NOMO-1 (cell line): Measurements from ENCODE around the gene SRA1.
A peak's percentile ranks its signal among the peaks of the same experiment; 100 is the strongest.
"Not testable (repeated sequence)": the region's sequence is repeated elsewhere in the genome, so short reads cannot be mapped to it uniquely, and the experiment has no call there.

Experiments
- DNase-seq, 2 experiments: peaks; one replicate each; lab custom pipeline; 2025; ENCODE audit not compliant: unreplicated experiment in 2 of 2; lab: John Stamatoyannopoulos, UW

Gene SRA1

DNA sequence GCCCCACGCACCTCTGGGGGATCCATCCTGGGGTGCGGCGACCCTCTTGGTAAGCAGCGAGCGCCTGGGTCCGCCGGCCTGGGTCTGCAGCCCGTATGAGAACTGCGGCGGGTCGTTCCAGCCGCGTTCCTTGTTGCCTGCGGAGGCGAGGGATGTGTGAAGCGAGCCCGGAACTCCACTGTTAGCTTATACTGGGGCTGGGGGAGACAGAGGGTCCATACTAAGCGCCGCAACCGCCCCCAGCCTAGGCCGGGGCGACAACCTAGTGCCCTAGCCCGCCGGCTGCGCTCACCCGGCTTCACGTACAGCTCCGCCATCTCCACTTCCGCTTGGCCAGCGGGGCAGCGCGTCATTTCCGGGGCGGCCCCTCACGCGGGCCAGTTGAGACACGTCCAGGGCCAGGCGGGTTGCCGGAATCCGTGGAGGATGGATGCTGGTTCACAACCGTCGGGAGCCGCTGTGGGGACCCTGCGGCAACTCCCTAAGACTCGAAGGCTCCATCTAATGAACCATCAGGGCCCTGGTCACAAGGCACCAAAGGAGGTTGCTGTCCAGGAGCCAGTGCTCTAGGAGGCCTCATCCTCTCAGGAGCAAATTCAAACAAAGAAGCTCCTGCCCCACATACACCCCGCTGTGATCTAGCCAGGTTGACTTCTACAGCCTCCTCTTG, at the start of gene SRA1:
Gene SRA1, minus strand, starts transcription at position 338 of the 670 bp plus-strand sequence. Its CDS starts 21 bp downstream, at position 317.
- peak; percentile 87 to 94 for DNase-seq

DNA sequence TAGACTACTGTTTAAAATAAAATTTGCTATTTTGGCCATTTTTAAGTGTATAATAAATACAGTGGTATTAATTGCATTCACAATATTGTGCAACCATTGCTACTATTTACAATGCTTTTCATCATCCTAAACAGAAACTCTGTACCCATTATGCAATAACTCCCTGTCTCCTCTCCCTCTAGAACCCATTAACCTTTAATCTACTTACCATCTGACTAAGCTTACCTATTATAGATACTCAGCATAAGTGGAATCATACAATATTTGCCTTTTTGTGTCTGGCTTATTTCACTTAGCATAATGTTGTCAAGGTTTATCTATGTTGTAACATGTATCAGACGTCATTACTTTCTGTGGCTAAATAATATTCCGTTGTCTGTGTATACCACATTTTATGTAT, 49.8 kb upstream of the SRA1 start:
- DNase-seq = peak in 1 of 2 experiments; percentile 75

- no peak for DNase-seq
Observed at GRCh38 chr5:140605879-140606278, 48.6 kb upstream of the SRA1 start.

DNA sequence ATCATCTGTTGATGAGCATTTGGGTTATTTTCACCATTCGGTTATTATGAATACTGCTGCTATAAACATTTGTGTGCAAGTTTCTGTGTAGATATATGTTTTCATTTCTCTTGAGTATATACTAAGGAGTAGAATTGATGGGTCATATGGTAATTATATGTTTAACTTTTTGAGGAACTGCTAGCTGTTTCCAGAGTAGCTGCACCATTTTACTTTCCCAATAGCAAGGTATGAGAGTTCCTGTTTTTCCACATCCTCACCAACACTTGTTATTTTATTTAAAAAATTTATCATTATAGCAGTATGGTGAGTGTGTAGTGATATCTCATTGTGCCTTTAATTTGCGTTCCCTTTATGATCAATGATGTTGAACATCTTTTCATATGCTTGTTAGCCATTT, 46.5 kb upstream of the SRA1 start:
- peak in 1 of 2 experiments; percentile 41 for DNase-seq

GRCh38 chr5:140603446-140603698, 46.1 kb upstream of the SRA1 start:
- not testable (repeated sequence) for DNase-seq

- peak; percentile 27 to 39 for DNase-seq
Observed at GRCh38 chr5:140602147-140602546, 44.9 kb upstream of the SRA1 start.

DNA sequence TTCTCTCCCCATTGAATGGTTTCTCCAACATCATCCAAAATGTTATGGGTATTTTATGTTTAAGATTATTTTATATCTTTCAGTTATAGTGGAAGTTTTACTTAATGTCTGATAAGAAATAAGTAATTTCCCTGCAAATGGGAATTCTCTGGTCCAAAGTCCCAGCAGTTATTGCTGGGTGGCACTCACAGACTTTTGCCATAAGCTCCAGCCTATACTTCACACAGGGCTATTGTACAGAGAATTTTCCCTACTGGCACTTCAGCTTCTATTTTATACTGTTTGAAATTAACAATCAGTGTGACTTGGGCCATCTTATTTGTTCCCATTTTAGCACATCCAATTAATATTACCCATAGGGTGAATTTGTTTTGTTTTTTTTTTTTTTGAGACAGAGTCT, 42.8 kb upstream of the SRA1 start:
- no peak for DNase-seq

- DNase-seq = no peak
Observed at GRCh38 chr5:140598836-140599235, 41.6 kb upstream of the SRA1 start.

DNA sequence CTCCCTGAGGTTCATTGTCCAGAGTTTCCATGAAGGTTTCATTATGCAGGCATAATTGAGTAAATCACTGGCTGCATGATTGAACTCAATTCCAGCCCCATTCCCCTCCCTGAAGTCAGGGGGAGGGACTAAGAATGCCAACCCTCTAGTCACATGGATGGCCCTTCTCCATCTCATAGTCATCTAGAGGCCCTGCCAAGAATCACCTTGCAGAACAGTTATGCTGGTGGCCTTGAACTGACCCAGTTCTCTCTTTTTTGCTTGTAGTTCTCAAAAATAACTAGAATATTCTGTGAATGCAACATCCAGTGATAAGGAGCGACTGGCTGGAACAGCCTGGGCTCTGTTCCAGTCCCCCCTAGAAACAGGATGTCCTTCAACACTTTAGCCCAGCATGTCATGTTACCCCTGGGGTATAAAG, 39.1 kb upstream of the SRA1 start:
- no peak for DNase-seq

DNA sequence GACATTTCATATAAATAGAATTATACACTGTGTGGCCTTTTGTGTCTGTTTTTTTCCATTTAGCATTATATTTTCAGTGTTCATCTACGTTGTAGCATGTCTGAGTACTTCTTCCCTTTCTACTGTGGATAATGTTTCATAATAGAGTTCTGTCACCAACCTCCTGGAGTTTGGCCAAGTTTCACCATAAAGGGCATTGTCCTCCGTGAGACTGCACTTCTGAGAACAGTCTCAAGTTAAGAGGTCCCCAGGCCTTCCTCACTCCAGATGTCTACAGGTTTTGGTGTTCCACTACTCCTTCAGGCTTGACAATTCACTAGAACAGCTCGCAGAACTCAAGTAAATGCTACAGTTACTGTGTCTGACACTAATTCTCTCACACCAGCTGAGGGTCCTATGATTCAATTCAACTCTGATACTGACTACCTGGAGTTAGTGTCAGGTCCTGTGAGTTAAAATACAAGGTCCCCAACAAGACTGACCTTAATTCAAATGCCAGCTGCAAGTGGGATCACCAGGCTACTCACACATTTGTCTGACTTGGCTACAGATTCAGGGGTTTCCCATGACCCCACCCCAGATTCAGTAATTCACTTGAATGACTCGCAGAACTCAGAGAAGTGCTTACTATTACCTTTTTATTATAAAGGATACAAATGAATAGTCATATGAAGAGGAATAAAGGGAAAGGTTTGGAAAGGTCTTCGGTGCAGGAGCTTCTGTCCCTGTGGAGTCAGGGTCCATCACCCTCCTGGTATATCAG, 38.4 kb upstream of the SRA1 start:
- peak; percentile 61 to 94 for DNase-seq

DNA sequence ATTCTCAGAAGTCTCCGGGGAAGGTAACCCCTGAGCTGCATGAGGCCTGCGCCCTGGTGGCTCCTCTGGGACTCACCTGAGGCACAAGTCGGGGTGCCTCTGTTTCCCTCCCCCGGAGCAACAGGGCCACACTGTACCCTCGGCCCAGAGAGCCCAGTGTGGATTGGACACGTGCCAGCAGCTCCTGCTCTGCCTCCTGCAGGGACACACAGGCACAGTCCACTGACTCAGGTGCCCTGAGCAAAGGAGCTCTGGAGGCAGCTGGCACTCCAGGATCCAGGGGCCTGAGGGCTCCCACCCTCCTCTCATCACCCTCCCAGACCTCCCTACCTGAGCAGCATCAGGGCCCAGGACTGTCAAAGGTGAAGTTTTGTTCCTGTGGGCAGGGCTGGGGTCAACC, 36.9 kb upstream of the SRA1 start:
- DNase-seq = no peak

GRCh38 chr5:140593070-140593469, 35.8 kb upstream of the SRA1 start:
- not testable (repeated sequence) for DNase-seq

GRCh38 chr5:140591747-140592372, 34.6 kb upstream of the SRA1 start:
- peak; percentile 40 to 74 for DNase-seq

GRCh38 chr5:140590861-140591260, 33.6 kb upstream of the SRA1 start:
- DNase-seq = no peak

DNA sequence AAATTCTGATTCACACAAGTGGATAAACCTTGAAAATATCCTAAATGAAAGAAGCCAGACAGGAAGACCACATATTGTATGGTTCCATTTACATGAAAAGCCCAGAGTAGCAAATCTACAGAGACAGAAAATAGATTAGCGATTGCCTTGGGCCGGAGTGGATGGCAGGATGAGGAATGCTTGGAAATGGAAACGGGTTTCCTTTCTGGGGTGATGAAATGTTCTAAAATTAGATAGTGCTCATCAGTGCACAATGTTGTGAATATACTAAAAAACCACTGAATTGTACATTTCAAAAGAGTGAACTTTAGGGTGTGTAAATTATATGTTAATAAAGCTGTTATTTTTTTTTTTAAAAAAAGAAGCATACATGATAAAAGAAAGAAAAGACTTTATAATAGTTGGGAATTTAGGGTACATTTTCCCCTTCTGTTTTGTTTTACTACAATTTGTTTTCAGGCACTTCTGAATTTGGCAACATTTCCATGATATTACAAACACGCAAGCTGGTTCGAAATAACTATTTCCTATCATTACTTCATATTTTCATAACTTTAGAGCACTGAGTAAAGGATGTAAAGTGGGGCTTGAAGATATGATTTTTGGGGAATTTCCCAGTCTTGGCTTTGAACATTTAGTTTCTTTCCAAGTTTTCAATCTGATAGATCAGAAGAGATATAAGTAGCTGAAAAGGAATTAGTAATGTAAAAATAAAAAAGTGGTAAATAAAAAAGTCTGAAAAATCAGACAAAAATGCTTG, 31.2 kb upstream of the SRA1 start:
- DNase-seq = no peak

DNA sequence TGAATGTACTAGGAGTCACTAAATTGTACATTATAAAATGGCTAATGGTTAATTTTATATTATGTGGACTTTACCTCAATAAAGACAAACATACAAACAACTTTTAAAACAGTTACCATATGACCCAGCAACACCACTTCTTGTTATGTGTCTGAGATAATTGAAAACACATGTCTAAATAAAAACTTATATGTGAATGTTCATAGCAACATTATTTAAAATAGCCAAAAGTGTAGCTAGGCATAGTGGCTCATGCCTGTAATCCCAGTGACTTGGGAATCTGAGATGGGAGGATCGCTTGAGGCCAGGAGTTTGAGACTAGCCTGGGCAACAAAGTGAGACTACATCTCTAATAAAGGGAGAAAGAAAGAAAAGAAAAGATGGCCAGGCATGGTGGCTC, 30.2 kb upstream of the SRA1 start:
- no peak for DNase-seq

- DNase-seq = not testable (repeated sequence)
Observed at GRCh38 chr5:140579188-140579747, 22.0 kb upstream of the SRA1 start.

DNA sequence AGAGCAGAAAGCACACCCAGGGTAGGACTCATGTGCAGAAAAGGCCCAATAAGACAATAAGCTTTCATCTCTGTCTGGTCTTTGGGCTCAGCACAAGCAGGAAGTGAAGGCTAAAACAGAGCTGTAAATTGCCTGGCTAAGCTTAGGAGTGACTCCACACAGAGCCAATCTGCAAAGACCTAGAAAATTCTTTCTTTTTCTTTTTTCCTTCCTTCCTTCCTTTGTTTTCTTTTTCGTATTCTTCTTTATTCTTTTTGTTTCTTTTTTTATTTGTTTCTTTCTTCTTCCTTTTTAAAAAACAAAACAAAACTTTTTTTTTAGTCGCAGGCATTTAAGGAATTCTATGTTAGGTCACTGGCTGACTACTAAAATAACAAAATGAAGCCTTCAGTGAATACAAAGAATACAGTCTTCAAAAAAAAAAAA, 19.5 kb upstream of the SRA1 start:
- DNase-seq = peak in 1 of 2 experiments; percentile 7

- peak; percentile 45 to 53 for DNase-seq
Observed at GRCh38 chr5:140575309-140575708, 18.0 kb upstream of the SRA1 start.

DNA sequence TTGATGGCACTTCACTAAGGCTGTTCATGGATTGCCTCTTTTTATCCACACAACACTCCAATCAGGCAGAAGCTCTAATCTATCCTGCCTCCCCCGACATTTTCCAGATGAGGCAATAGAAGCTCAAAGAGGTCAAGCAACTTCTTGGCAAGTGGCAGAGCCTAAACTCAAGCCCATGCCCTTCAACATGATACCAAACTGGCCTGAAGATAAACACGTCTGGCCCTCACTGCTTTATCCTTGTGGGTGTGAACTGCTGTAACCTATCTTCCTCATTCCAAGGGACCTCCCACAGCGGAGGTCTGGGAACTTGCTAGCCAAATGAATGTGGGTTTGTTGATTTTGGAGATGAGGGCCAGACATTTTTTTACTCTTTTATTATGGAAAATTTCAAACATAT, 16.9 kb upstream of the SRA1 start:
- no peak for DNase-seq

DNA sequence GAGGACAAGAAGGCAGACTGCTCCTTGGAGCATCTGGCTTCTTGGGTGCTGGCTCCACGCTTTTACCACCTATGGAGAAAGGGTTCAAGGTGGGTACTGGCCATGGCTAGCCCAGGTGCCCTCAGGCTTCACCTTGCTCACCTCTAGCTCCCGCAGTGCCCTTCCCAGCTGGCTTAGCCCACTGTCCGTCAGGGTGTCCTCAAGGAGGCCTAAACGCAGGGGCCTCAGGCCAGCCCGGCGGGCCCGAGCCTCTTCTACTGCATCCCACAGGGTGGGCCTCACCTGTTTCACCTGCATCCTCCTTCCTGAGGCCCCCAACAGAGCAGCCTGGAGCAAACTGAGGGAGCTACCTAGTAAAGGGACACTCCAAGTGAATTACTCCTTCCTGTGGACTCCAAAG, 16.4 kb upstream of the SRA1 start:
- DNase-seq = no peak
